Mesothelial cell of epicardium (in vitro differentiated cells): ENCODE measurements around the gene TTC39B. TPM values are rescaled to one million over a fixed set of nuclear protein-coding genes. Genes with fewer than 3 reads are reported as not detected.

Experiments
- DNase-seq, 2 experiments: peaks; one replicate each; pipeline ENCODE4 v3.0.0; 2021; ENCODE audit warnings: low spot score in 2 of 2; ENCODE audit not compliant: unreplicated experiment in 2 of 2
- H3K27ac Mint-ChIP-seq: 2 replicates; pipeline ENCODE4 v1.8.0; 2021; ENCODE audit warnings: mixed read lengths
- H3K27me3 Mint-ChIP-seq: 2 replicates; pipeline ENCODE4 v1.8.0; 2021; ENCODE audit warnings: low read depth, mixed read lengths
- H3K36me3 Mint-ChIP-seq: 2 replicates; pipeline ENCODE4 v1.8.0; 2021; ENCODE audit warnings: mixed read lengths
- H3K4me1 Mint-ChIP-seq: 2 replicates; pipeline ENCODE4 v1.8.0; 2021; ENCODE audit warnings: mixed read lengths
- H3K4me3 Mint-ChIP-seq: 2 replicates; pipeline ENCODE4 v1.8.0; 2021; ENCODE audit warnings: mild to moderate bottlenecking, moderate library complexity, mixed read lengths
- H3K9me3 Mint-ChIP-seq: 2 replicates; pipeline ENCODE4 v1.8.0; 2021; ENCODE audit warnings: mixed read lengths
- CTCF ChIP-seq: fragments of 200-600 bp; sonication (generic); IDR thresholded peaks from one replicate; pipeline ENCODE4 v1.5.0; 2021; ENCODE audit warnings: antibody characterized with exemption; ENCODE audit not compliant: unreplicated experiment
- total RNA-seq: library from RNA; stranded (reverse); gene quantifications from 3 replicates; pipeline ENCODE4 v1.2.1, GENCODE V29; 2021

TTC39B gene
- total RNA-seq, 1 donor from 2014 or later: 6.0 TPM

- Mint-ChIP-seq H3K27ac (no peak overlapping the region), H3K4me1 (no peaks in the 10 kb centered on the region), H3K36me3 (no peaks in the 10 kb centered on the region), H3K27me3 (no peaks in the 10 kb centered on the region), H3K9me3 (no peaks in the 10 kb centered on the region), H3K4me3 (no peak overlapping the region)
- TF ChIP-seq CTCF: no peak
- no peak for DNase-seq
Observed at GRCh38 chr9:15225564-15226126, 81.4 kb downstream of the TTC39B start.

GRCh38 chr9:15222313-15222712 lies 84.7 kb downstream of the TTC39B start:
- H3K4me3 Mint-ChIP-seq: no peak overlapping the region
- peaks cover 2% of the 10 kb centered on the region for H3K4me1 Mint-ChIP-seq
- no peak overlapping the region for H3K27ac Mint-ChIP-seq
- no peak for TF ChIP-seq CTCF
- no peaks in the 10 kb centered on the region for H3K36me3 Mint-ChIP-seq
- H3K9me3 Mint-ChIP-seq: no peaks in the 10 kb centered on the region
- no peaks in the 10 kb centered on the region for H3K27me3 Mint-ChIP-seq
- no peak for DNase-seq

GRCh38 chr9:15221746-15222145 lies 85.3 kb downstream of the TTC39B start:
- TF ChIP-seq CTCF: no peak
- no peak for DNase-seq
- Mint-ChIP-seq H3K9me3 (no peaks in the 10 kb centered on the region), H3K36me3 (no peaks in the 10 kb centered on the region), H3K4me3 (no peak overlapping the region), H3K27ac (no peak overlapping the region), H3K4me1 (peaks cover 2% of the 10 kb centered on the region), H3K27me3 (no peaks in the 10 kb centered on the region)

- H3K27ac Mint-ChIP-seq: no peak overlapping the region
Observed at GRCh38 chr9:15220658-15221318, 86.2 kb downstream of the TTC39B start.

GRCh38 chr9:15219546-15219945 lies 87.5 kb downstream of the TTC39B start:
- Mint-ChIP-seq H3K27ac (no peak overlapping the region), H3K36me3 (no peaks in the 10 kb centered on the region), H3K27me3 (no peaks in the 10 kb centered on the region), H3K9me3 (no peaks in the 10 kb centered on the region), H3K4me1 (peaks cover 2% of the 10 kb centered on the region), H3K4me3 (no peak overlapping the region)
- DNase-seq: no peak
- no peak for TF ChIP-seq CTCF

More at GRCh38 chr9:15220658-15221318, 86.2 kb downstream of the TTC39B start:
- H3K4me3 Mint-ChIP-seq: no peak overlapping the region
- H3K4me1 Mint-ChIP-seq: peaks cover 2% of the 10 kb centered on the region
- no peaks in the 10 kb centered on the region for H3K36me3 Mint-ChIP-seq
- DNase-seq: no peak
- no peaks in the 10 kb centered on the region for H3K27me3 Mint-ChIP-seq
- H3K9me3 Mint-ChIP-seq: no peaks in the 10 kb centered on the region
- no peak for TF ChIP-seq CTCF

- H3K27ac Mint-ChIP-seq: no peak overlapping the region
- peaks cover 2% of the 10 kb centered on the region for H3K4me1 Mint-ChIP-seq
- H3K36me3 Mint-ChIP-seq: no peaks in the 10 kb centered on the region
- no peaks in the 10 kb centered on the region for H3K27me3 Mint-ChIP-seq
- H3K4me3 Mint-ChIP-seq: no peak overlapping the region
- H3K9me3 Mint-ChIP-seq: no peaks in the 10 kb centered on the region
- TF ChIP-seq CTCF: no peak
- DNase-seq: no peak
Observed at GRCh38 chr9:15218994-15219393, 88.0 kb downstream of the TTC39B start.
